H9 (cell line): ENCODE data around the gene DIP2C. TPM values are rescaled to one million over a fixed set of nuclear protein-coding genes. Genes with fewer than 3 reads are reported as not detected.

Experiments used
- DNase-seq: peaks from one replicate; pipeline ENCODE4 v3.0.0-alpha.2; 2017
- H2AFZ ChIP-seq: one replicate; pipeline ENCODE4 v1.6.1; 2013; ENCODE audit warnings: mild to moderate bottlenecking, low read length, control low read depth, moderate library complexity
- H2AK5ac ChIP-seq: 2 replicates; pipeline ENCODE4 v1.6.1; 2013; ENCODE audit warnings: low read length, control low read depth, mixed read lengths; ENCODE audit not compliant: insufficient read length
- H2BK120ac ChIP-seq: one replicate; pipeline ENCODE4 v1.6.1; 2013; ENCODE audit warnings: low read depth, mild to moderate bottlenecking, low read length, control low read depth, inconsistent platforms; ENCODE audit not compliant: poor library complexity, severe bottlenecking
- H2BK12ac ChIP-seq: 2 replicates; pipeline ENCODE4 v1.6.1; 2013; ENCODE audit warnings: low read length, control low read depth, mixed read lengths, low read depth; ENCODE audit not compliant: insufficient read length
- H2BK15ac ChIP-seq: 2 replicates; pipeline ENCODE4 v1.6.1; 2013; ENCODE audit warnings: low read depth, low read length, control low read depth
- H2BK20ac ChIP-seq: one replicate; pipeline ENCODE4 v1.6.1; 2013; ENCODE audit warnings: low read depth, mild to moderate bottlenecking, low read length, control low read depth, inconsistent platforms; ENCODE audit not compliant: poor library complexity, severe bottlenecking
- H2BK5ac ChIP-seq: 2 replicates; pipeline ENCODE4 v1.6.1; 2013; ENCODE audit warnings: low read length, control low read depth, mixed read lengths; ENCODE audit not compliant: insufficient read length
- H3K14ac ChIP-seq: 2 replicates; pipeline ENCODE4 v1.6.1; 2013; ENCODE audit warnings: low read length, control low read depth; ENCODE audit not compliant: insufficient read depth
- H3K18ac ChIP-seq: 2 replicates; pipeline ENCODE4 v1.6.1; 2013; ENCODE audit warnings: low read depth, mild to moderate bottlenecking, mixed read lengths, low read length, control low read depth; ENCODE audit not compliant: insufficient read length
- H3K23ac ChIP-seq: 2 replicates; pipeline ENCODE4 v1.6.1; 2013; ENCODE audit warnings: low read length, control low read depth, mixed read lengths, low read depth; ENCODE audit not compliant: insufficient read length
- H3K23me2 ChIP-seq: 2 replicates; pipeline ENCODE4 v1.6.1; 2013; ENCODE audit warnings: low read depth, mild to moderate bottlenecking, mixed read lengths, low read length, control low read depth; ENCODE audit not compliant: insufficient read length, poor library complexity, severe bottlenecking
- H3K27ac ChIP-seq: 2 replicates; pipeline ENCODE4 v1.5.1; 2013; ENCODE audit warnings: low read length, control low read depth, mixed read lengths, low read depth; ENCODE audit not compliant: insufficient read length
- H3K27me3 ChIP-seq: 2 replicates; pipeline ENCODE4 v1.6.1; 2013; ENCODE audit warnings: low read length, control low read depth, inconsistent platforms; ENCODE audit not compliant: insufficient read depth
- H3K4ac ChIP-seq: 2 replicates; pipeline ENCODE4 v1.6.1; 2013; ENCODE audit warnings: low read depth, mild to moderate bottlenecking, control low read depth, inconsistent platforms, low read length, moderate library complexity
- H3K4me1 ChIP-seq: 2 replicates; pipeline ENCODE4 v1.6.1; 2013; ENCODE audit warnings: low read length, control low read depth, inconsistent platforms; ENCODE audit not compliant: insufficient read depth
- H3K4me2 ChIP-seq: 2 replicates; pipeline ENCODE4 v1.6.1; 2013; ENCODE audit warnings: low read length, control low read depth, mixed read lengths; ENCODE audit not compliant: insufficient read length, insufficient read depth
- H3K56ac ChIP-seq: 2 replicates; pipeline ENCODE4 v1.6.1; 2013; ENCODE audit warnings: low read depth, mild to moderate bottlenecking, mixed read lengths, low read length, control low read depth; ENCODE audit not compliant: insufficient read length
- H3K79me1 ChIP-seq: 2 replicates; pipeline ENCODE4 v1.6.1; 2013; ENCODE audit warnings: low read depth, mild to moderate bottlenecking, moderate library complexity, low read length, control low read depth, inconsistent platforms; ENCODE audit not compliant: insufficient read depth, poor library complexity, severe bottlenecking
- H3K79me2 ChIP-seq: 2 replicates; pipeline ENCODE4 v1.6.1; 2013; ENCODE audit warnings: low read length, control low read depth, inconsistent platforms; ENCODE audit not compliant: insufficient read depth
- H3K9ac ChIP-seq: 2 replicates; pipeline ENCODE4 v1.6.1; 2013; ENCODE audit warnings: low read length, control low read depth, mixed read lengths; ENCODE audit not compliant: insufficient read length; ENCODE audit errors: extremely low read depth
- H3K9me3 ChIP-seq: one replicate; pipeline ENCODE4 v1.6.1; 2013; ENCODE audit warnings: low read depth, low read length, inconsistent platforms; ENCODE audit not compliant: control insufficient read depth
- H3T11ph ChIP-seq: one replicate; pipeline ENCODE4 v1.6.1; 2013; ENCODE audit warnings: mild to moderate bottlenecking, low read length, control low read depth, inconsistent platforms
- H4K20me1 ChIP-seq: one replicate; pipeline ENCODE4 v1.6.1; 2013; ENCODE audit not compliant: control insufficient read depth, insufficient read length, insufficient read depth
- H4K5ac ChIP-seq: 2 replicates; pipeline ENCODE4 v1.6.1; 2013; ENCODE audit warnings: low read depth, mild to moderate bottlenecking, mixed read lengths, low read length, control low read depth; ENCODE audit not compliant: insufficient read length
- H4K8ac ChIP-seq: replicated peaks from 2 replicates; pipeline ENCODE4 v1.6.1; 2013; ENCODE audit warnings: low read length, control low read depth, mixed read lengths, low read depth; ENCODE audit not compliant: insufficient read length
- H4K91ac ChIP-seq: 2 replicates; pipeline ENCODE4 v1.6.1; 2013; ENCODE audit warnings: low read depth, mild to moderate bottlenecking, moderate library complexity, mixed read lengths, low read length, control low read depth; ENCODE audit not compliant: insufficient read length
- H3K27ac Mint-ChIP-seq, 3 experiments: 2 replicates in 2 of 3; 3 replicates in 1 of 3; pipeline ENCODE4 v1.8.0; 2020 to 2021; ENCODE audit warnings: mixed read lengths in 3 of 3, mild to moderate bottlenecking in 1 of 3, moderate library complexity in 1 of 3
- H3K27me3 Mint-ChIP-seq: 2 replicates; pipeline ENCODE4 v1.8.0; 2021; ENCODE audit warnings: low read depth, mild to moderate bottlenecking, moderate library complexity, mixed read lengths
- H3K36me3 Mint-ChIP-seq, 3 experiments: 2 replicates in 2 of 3; 3 replicates in 1 of 3; pipeline ENCODE4 v1.8.0; 2020 to 2021; ENCODE audit warnings: low read depth in 3 of 3, mixed read lengths in 3 of 3; ENCODE audit not compliant: insufficient read depth in 1 of 3
- H3K4me1 Mint-ChIP-seq, 2 experiments: 2 replicates each; pipeline ENCODE4 v1.8.0; 2020; ENCODE audit warnings: mixed read lengths in 2 of 2
- H3K4me3 Mint-ChIP-seq, 2 experiments: 2 replicates in 1 of 2; 3 replicates in 1 of 2; pipeline ENCODE4 v1.8.0; 2020 to 2021; ENCODE audit warnings: mild to moderate bottlenecking in 2 of 2, mixed read lengths in 2 of 2, moderate library complexity in 1 of 2
- H3K9me3 Mint-ChIP-seq, 2 experiments: 2 replicates in 1 of 2; 3 replicates in 1 of 2; pipeline ENCODE4 v1.8.0; 2020; ENCODE audit warnings: mild to moderate bottlenecking in 2 of 2, mixed read lengths in 2 of 2, moderate library complexity in 1 of 2
- WGBS: extraction: QIAGEN DNeasy Blood & Tissue Kit; methylation state at CpG from one replicate; pipeline ENCODE4 v1.1.7; 2013; ENCODE audit warnings: missing lambda C conversion rate, low lambda C conversion rate, mixed read lengths; ENCODE audit not compliant: insufficient read length; ENCODE audit errors: extremely low coverage; 5-methylcytosine and 5-hydroxymethylcytosine counted together
- total RNA-seq: library from RNA; stranded (reverse); gene quantifications from 2 replicates; pipeline ENCODE4 v1.2.1, GENCODE V29; 2021
- TF ChIP-seq, protein P1 (sequence below): fragments of 200-600 bp; sonication (generic); conservative IDR thresholded peaks from 3 replicates; pipeline ENCODE4 v1.8.0; 2021; ENCODE audit warnings: antibody characterized with exemption, mild to moderate bottlenecking

The DIP2C gene
- total RNA-seq, 1 experiment from 2014 or later: 7.9 TPM

DNA sequence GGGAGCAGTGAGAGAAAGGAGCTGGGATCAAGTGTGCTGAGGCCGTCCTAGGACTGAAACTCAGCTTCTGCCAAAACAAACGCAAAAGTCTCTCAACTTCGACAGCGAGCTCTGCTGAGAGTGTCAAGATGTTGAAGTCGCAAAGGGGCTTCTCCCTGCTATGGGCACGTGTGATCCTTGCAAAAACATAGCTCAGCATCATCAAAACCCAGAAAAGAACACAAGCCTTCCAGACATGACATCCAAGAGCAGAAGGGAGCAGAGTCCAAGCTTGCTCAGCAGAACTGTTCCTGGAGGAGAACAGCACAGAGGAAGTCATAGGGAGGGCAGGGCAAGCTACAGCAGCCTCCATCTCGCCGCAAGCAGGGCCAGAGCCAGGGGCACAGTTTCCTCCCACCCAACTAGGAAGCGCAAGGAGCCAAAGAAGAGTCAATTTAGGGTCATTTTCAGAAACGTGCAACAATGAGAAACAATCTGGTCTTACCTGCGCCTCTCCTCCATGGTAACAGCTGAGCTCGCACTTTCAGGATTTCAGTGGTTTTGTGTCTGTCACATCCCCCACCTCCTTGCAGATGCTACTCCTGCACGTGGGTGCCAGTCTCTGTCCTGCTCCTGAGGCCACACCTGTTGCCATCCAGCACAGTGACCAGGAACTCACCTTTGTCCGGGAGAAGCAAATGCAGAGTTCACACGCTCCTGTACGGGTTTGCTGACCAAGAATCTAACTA lies 113.9 kb downstream of the DIP2C start:
- H3K27me3 ChIP-seq: no peaks in the 10 kb centered on the region
- H2AFZ ChIP-seq: no peak overlapping the region
- H3K4me1 Mint-ChIP-seq: peaks cover 11 to 20% of the 10 kb centered on the region in 2 experiments
- H2AK5ac ChIP-seq: no peak overlapping the region
- H3K4me1 ChIP-seq: no peaks in the 10 kb centered on the region
- H3K4me2 ChIP-seq: no peak overlapping the region
- no peak overlapping the region for H2BK120ac ChIP-seq
- H3K36me3 Mint-ChIP-seq: no peaks in the 10 kb centered on the region
- H3K56ac ChIP-seq: no peak overlapping the region
- DNase-seq: no peak
- no peaks in the 10 kb centered on the region for H3K27me3 Mint-ChIP-seq
- H3T11ph ChIP-seq: no peak overlapping the region
- no peak overlapping the region for H4K8ac ChIP-seq
- H2BK12ac ChIP-seq: no peak overlapping the region
- H3K14ac ChIP-seq: no peak overlapping the region; the same call in 1 of the 2 replicates
- peaks cover 5% of the 10 kb centered on the region for H3K79me2 ChIP-seq
- H3K27ac Mint-ChIP-seq: peak overlapping the region in 1 of 3 experiments; percentile 20; a peak in 1 of 7 replicates
- H3K23ac ChIP-seq: no peak overlapping the region
- H2BK5ac ChIP-seq: no peak overlapping the region
- no peak overlapping the region for H3K4ac ChIP-seq
- no peak overlapping the region for H3K4me3 Mint-ChIP-seq
- no peak overlapping the region for H4K91ac ChIP-seq
- H3K79me1 ChIP-seq: no peaks in the 10 kb centered on the region
- H3K9me3 ChIP-seq: no peaks in the 10 kb centered on the region
- no CpG with 5 or more reads among the region's 16 CpGs for WGBS
- H3K27ac ChIP-seq: no peak overlapping the region
- H3K9ac ChIP-seq: no peak overlapping the region
- no peak overlapping the region for H3K18ac ChIP-seq
- H3K9me3 Mint-ChIP-seq: no peaks in the 10 kb centered on the region
- H3K23me2 ChIP-seq: no peaks in the 10 kb centered on the region
- TF ChIP-seq, protein P1, sequence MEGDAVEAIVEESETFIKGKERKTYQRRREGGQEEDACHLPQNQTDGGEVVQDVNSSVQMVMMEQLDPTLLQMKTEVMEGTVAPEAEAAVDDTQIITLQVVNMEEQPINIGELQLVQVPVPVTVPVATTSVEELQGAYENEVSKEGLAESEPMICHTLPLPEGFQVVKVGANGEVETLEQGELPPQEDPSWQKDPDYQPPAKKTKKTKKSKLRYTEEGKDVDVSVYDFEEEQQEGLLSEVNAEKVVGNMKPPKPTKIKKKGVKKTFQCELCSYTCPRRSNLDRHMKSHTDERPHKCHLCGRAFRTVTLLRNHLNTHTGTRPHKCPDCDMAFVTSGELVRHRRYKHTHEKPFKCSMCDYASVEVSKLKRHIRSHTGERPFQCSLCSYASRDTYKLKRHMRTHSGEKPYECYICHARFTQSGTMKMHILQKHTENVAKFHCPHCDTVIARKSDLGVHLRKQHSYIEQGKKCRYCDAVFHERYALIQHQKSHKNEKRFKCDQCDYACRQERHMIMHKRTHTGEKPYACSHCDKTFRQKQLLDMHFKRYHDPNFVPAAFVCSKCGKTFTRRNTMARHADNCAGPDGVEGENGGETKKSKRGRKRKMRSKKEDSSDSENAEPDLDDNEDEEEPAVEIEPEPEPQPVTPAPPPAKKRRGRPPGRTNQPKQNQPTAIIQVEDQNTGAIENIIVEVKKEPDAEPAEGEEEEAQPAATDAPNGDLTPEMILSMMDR: no peak
- H2BK20ac ChIP-seq: no peak overlapping the region
- no peak overlapping the region for H2BK15ac ChIP-seq
- no peaks in the 10 kb centered on the region for H4K20me1 ChIP-seq
- H4K5ac ChIP-seq: no peak overlapping the region
